Brain microvascular endothelial cell (primary cell): ENCODE measurements around the gene RHOBTB1.

Source experiments
- DNase-seq: peaks from one replicate; pipeline ENCODE4 v3.0.0-alpha.2; 2020
- H3K27ac ChIP-seq: fragments of 250-450 bp; sonication (Bioruptor Pico); 2 replicates; pipeline ENCODE4 v1.5.1; 2020; ENCODE audit warnings: mild to moderate bottlenecking, moderate library complexity
- H3K27me3 ChIP-seq: fragments of 250-450 bp; sonication (Bioruptor Pico); replicated peaks from 2 replicates; pipeline ENCODE4 v1.5.1; 2020; ENCODE audit warnings: mild to moderate bottlenecking
- H3K36me3 ChIP-seq: fragments of 250-450 bp; sonication (Bioruptor Pico); replicated peaks from 2 replicates; pipeline ENCODE4 v1.5.1; 2020; ENCODE audit warnings: mild to moderate bottlenecking
- H3K4me3 ChIP-seq: 2 replicates; pipeline ENCODE4 v1.5.1; 2011; ENCODE audit warnings: low read depth, mild to moderate bottlenecking, control low read depth, low read length, moderate library complexity
- in situ Hi-C: cut with HindIII; loops from 2 replicates; pipeline ENCODE4 v1.10.0; 2017; ENCODE audit warnings: low sequenced_read_pairs, low pct_ligation_motif_present
- TF ChIP-seq, protein P1 (sequence below): IDR thresholded peaks from 2 replicates; pipeline ENCODE4 v1.5.1; 2011; ENCODE audit warnings: low read depth, mild to moderate bottlenecking, moderate library complexity, low read length, control low read depth, inconsistent platforms; ENCODE audit errors: missing control alignments

The RHOBTB1 gene

DNA sequence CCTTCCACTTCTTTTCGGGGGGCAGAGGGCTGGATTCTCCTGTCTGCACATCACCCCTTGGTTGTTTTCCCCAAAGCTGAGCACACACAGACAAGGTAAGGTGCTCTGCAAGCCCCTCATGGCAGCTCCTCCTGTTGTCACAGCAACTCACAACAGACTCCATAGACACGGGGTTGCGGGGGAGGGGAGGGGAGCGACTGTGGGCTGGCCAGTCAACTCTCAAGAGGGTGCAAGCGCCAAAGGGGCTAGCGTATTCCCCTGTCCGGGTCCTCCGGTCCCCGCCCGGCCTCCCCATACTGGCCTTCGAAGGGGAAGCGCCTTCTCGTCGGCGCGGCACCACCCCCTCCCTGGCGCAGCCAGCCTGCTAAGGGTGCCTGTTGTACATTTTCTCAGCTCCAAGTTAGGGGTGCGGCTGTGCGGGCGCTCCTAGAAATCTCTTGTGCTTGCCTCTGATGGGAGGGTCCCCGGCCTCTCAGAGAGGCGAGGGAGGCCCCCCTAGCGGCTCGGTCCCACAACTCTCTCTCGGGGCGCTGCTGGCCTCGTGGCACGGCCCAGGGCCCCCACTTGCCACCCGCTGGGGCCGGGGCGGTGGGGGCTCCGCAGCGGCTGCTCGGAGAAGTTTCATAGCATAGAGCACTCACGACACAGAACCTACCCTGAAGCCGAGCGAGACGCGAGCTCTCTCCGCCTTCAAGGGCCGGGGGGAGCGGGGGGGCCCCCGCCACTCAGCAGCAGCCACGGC is 498 bp downstream of the RHOBTB1 start:
- H3K4me3 ChIP-seq, result peak overlapping the region; percentile 76
- TF ChIP-seq, protein P1, sequence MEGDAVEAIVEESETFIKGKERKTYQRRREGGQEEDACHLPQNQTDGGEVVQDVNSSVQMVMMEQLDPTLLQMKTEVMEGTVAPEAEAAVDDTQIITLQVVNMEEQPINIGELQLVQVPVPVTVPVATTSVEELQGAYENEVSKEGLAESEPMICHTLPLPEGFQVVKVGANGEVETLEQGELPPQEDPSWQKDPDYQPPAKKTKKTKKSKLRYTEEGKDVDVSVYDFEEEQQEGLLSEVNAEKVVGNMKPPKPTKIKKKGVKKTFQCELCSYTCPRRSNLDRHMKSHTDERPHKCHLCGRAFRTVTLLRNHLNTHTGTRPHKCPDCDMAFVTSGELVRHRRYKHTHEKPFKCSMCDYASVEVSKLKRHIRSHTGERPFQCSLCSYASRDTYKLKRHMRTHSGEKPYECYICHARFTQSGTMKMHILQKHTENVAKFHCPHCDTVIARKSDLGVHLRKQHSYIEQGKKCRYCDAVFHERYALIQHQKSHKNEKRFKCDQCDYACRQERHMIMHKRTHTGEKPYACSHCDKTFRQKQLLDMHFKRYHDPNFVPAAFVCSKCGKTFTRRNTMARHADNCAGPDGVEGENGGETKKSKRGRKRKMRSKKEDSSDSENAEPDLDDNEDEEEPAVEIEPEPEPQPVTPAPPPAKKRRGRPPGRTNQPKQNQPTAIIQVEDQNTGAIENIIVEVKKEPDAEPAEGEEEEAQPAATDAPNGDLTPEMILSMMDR, result peak; percentile 6
- H3K27me3 ChIP-seq, result no peaks in the 10 kb centered on the region
- peak overlapping the region; percentile 94 for H3K27ac ChIP-seq
- no peaks in the 10 kb centered on the region for H3K36me3 ChIP-seq
- in situ Hi-C loops, result no loop called here
- peak; percentile 74 for DNase-seq

GRCh38 chr10:60942788-60943315 is 1.1 kb downstream of the RHOBTB1 start:
- Histone ChIP-seq H3K27ac (peak overlapping the region; percentile 94), H3K4me3 (peak overlapping the region; percentile 76), H3K27me3 (no peaks in the 10 kb centered on the region), H3K36me3 (no peaks in the 10 kb centered on the region)
- in situ Hi-C loops, result no loop called here
- peak; percentile 57 for DNase-seq
- TF ChIP-seq, protein P1, result no peak

DNA sequence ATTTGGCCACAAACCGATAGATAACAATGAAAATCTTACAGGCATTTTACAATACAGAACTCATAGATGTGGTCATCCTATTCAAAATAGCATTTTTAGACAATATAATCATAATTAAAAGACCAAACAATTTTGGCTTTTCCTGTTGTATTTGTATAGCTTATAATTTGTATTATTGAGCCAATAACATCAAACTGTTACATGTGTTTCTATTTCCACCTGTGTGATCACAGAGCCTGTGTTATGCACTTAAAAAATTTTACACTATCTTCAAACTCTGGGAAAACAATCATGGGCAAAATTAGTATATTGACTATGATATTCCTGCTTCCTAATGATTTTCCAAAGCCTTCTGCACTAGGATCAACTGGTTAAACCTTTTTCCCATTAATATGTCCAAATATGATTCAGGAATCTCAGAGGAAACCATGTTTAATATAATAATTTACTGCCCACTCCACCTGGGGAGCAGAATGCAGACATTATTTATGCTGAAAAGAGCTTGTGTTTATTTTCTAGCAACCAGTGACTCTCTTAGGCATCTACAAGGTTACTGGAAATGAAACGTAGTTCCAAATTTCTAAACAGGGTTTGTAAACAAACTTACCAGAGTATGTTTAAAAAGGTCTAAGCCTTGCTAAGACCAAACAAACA is 1.7 kb downstream of the RHOBTB1 start:
- in situ Hi-C loops, result no loop called here
- H3K27ac ChIP-seq, result no peak overlapping the region
- no peaks in the 10 kb centered on the region for H3K36me3 ChIP-seq
- TF ChIP-seq, protein P1, result no peak
- DNase-seq, result no peak
- H3K4me3 ChIP-seq, result peak overlapping the region; percentile 76
- no peaks in the 10 kb centered on the region for H3K27me3 ChIP-seq

GRCh38 chr10:60940446-60940845 is 3.5 kb downstream of the RHOBTB1 start:
- Histone ChIP-seq H3K4me3 (no peak overlapping the region), H3K27me3 (no peaks in the 10 kb centered on the region), H3K36me3 (no peaks in the 10 kb centered on the region), H3K27ac (no peak overlapping the region)
- TF ChIP-seq, protein P1, result no peak
- DNase-seq, result no peak
- in situ Hi-C loops, result no loop called here

DNA sequence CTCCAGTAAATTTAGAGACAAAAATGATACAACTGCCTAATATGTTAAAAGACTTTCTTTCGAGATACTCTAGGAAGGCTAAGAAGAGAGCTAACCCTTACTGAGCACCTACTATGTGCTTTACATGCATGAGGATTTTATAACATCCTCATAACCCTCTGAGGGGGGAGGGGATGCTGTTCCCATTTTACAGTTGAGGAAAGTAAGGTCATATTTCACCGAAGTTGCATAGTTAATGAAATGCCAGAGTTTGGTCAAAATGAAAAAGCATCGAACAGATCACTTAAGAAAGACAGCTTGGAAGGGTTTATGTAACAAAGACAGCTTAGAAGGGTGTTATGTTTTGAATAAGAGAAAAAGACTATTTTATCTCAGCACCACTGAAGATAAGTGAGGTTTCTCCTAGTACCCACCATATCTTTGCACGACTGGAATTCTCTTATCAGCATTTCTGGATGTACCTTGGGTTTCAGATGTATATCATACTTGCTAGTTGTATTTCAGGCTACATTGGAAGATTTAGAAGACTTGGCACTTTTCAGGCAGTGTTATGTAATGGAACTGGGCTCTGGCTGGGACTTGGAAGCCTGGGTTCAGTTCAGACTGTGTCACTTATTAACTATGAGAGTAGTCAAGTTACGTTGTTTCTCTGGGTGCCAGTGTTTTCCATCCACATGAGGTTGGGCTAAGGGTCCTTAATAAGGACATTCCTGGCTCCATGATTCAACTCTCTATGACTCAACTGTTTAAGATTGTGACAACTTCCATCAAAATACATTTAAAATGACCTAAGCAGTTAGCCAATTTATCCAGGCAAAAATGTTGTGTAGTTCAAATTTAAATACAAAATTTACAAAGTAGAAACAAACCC is 6.0 kb downstream of the RHOBTB1 start:
- H3K27me3 ChIP-seq, result no peaks in the 10 kb centered on the region
- peak; percentile 70 for DNase-seq
- TF ChIP-seq, protein P1, result no peak
- in situ Hi-C loops, result no loop called here
- no peaks in the 10 kb centered on the region for H3K36me3 ChIP-seq
- H3K27ac ChIP-seq, result peak overlapping the region; percentile 47
- H3K4me3 ChIP-seq, result no peak overlapping the region
